GM23338 (cell line): ENCODE measurements around the gene ENDOV. TPM values are rescaled to one million over a fixed set of nuclear protein-coding genes. Genes with fewer than 3 reads are reported as not detected.

ENCODE experiments used
- ATAC-seq: fragments of 200-7000 bp; cut with Tn5 transposase; 3 replicates; pipeline ENCODE4 v1.9.1; 2020
- DNase-seq: peaks from one replicate; pipeline ENCODE4 v3.0.0-alpha.2; 2015; ENCODE audit warnings: low spot score
- H2AFZ ChIP-seq: fragments of 200-600 bp; sonication (generic); 2 replicates; pipeline ENCODE4 v1.8.0; 2016; ENCODE audit warnings: antibody characterized with exemption, mild to moderate bottlenecking, moderate library complexity
- H3F3A ChIP-seq: fragments of 200-600 bp; sonication (generic); replicated peaks from 2 replicates; pipeline ENCODE4 v1.8.0; 2017; ENCODE audit warnings: antibody characterized with exemption, mixed run types, low read depth
- H3K27ac ChIP-seq: fragments of 200-600 bp; sonication (generic); 2 replicates; pipeline ENCODE4 v1.6.1; 2016; ENCODE audit warnings: low read depth
- H3K27me3 ChIP-seq: fragments of 200-600 bp; sonication (generic); 2 replicates; pipeline ENCODE4 v1.8.0; 2016; ENCODE audit warnings: mild to moderate bottlenecking, mixed run types, moderate library complexity; ENCODE audit not compliant: insufficient read depth
- H3K36me3 ChIP-seq: fragments of 200-600 bp; sonication (generic); 2 replicates; pipeline ENCODE4 v1.8.0; 2016; ENCODE audit warnings: mild to moderate bottlenecking; ENCODE audit not compliant: insufficient read depth
- H3K4me1 ChIP-seq: fragments of 200-600 bp; sonication (generic); 2 replicates; pipeline ENCODE4 v1.8.0; 2016; ENCODE audit warnings: mild to moderate bottlenecking, moderate library complexity; ENCODE audit not compliant: insufficient read depth
- H3K4me2 ChIP-seq: fragments of 200-600 bp; sonication (generic); 2 replicates; pipeline ENCODE4 v1.7.1; 2017; ENCODE audit warnings: mixed run types
- H3K4me3 ChIP-seq: fragments of 200-600 bp; sonication (generic); 2 replicates; pipeline ENCODE4 v1.6.1; 2016; ENCODE audit warnings: mixed run types
- H3K79me2 ChIP-seq: fragments of 200-600 bp; sonication (generic); replicated peaks from 2 replicates; pipeline ENCODE4 v1.8.0; 2017; ENCODE audit warnings: mild to moderate bottlenecking; ENCODE audit not compliant: insufficient read depth
- H3K9me2 ChIP-seq: fragments of 200-600 bp; sonication (generic); 2 replicates; pipeline ENCODE4 v1.8.0; 2017; ENCODE audit not compliant: insufficient read depth
- H4K20me1 ChIP-seq: fragments of 200-600 bp; sonication (generic); replicated peaks from 2 replicates; pipeline ENCODE4 v1.8.0; 2017; ENCODE audit warnings: mild to moderate bottlenecking; ENCODE audit not compliant: insufficient read depth
- H3K27ac Mint-ChIP-seq: 2 replicates; pipeline ENCODE4 v1.8.0; 2020; ENCODE audit warnings: inconsistent platforms, mild to moderate bottlenecking, moderate library complexity, mixed read lengths
- H3K27me3 Mint-ChIP-seq: 3 replicates; pipeline ENCODE4 v1.8.0; 2022; ENCODE audit warnings: low read depth, mild to moderate bottlenecking, moderate library complexity, mixed read lengths, inconsistent platforms; ENCODE audit not compliant: insufficient read depth, poor library complexity
- H3K36me3 Mint-ChIP-seq: 3 replicates; pipeline ENCODE4 v1.8.0; 2021; ENCODE audit warnings: low read depth, mild to moderate bottlenecking, inconsistent platforms, moderate library complexity, mixed read lengths
- H3K4me1 Mint-ChIP-seq: 3 replicates; pipeline ENCODE4 v1.8.0; 2020; ENCODE audit warnings: mild to moderate bottlenecking, inconsistent platforms, mixed read lengths
- H3K4me3 Mint-ChIP-seq: 3 replicates; pipeline ENCODE4 v1.8.0; 2021; ENCODE audit warnings: moderate library complexity, mild to moderate bottlenecking, inconsistent platforms, mixed read lengths
- H3K9me3 Mint-ChIP-seq: 3 replicates; pipeline ENCODE4 v1.8.0; 2020; ENCODE audit warnings: moderate library complexity, mild to moderate bottlenecking, inconsistent platforms, mixed read lengths
- CTCF ChIP-seq, 2 experiments: fragments of 200-600 bp in 1 of 2; sonication (generic) in 1 of 2; conservative IDR thresholded peaks; 2 replicates each; pipeline versions ENCODE4 v1.5.1 to v1.6.1; 2016 to 2017; ENCODE audit warnings: antibody characterized with exemption in 2 of 2, low read depth in 2 of 2, mild to moderate bottlenecking in 2 of 2, moderate library complexity in 1 of 2
- EZH2 ChIP-seq: fragments of 200-600 bp; sonication (generic); IDR thresholded peaks from one replicate; pipeline ENCODE4 v1.8.0; 2017; ENCODE audit warnings: antibody characterized with exemption, mild to moderate bottlenecking, low read depth; ENCODE audit not compliant: unreplicated experiment
- EZH2phosphoT487 ChIP-seq: fragments of 200-600 bp; sonication (generic); IDR thresholded peaks from one replicate; pipeline ENCODE4 v1.8.1; 2018; ENCODE audit warnings: antibody characterized with exemption; ENCODE audit not compliant: unreplicated experiment
- REST ChIP-seq: IDR thresholded peaks from one replicate; pipeline ENCODE4 v1.6.1; 2018; ENCODE audit warnings: antibody characterized with exemption; ENCODE audit not compliant: unreplicated experiment
- ZNF331 ChIP-seq: fragments of 250-450 bp; sonication (Bioruptor Pico); IDR thresholded peaks from 2 replicates; pipeline ENCODE4 v1.5.0; 2020; ENCODE audit warnings: low read depth, mild to moderate bottlenecking, moderate library complexity
- polyA plus RNA-seq: library from polyadenylated mRNA; unstranded; fragments of >200 nt; fragmentation: Nextera tagmentation; extraction: Ambion mirVana; gene quantifications from 2 replicates; pipeline ENCODE4 v1.2.1, GENCODE V29; 2016
- total RNA-seq: library from RNA; depleted of rRNA; stranded (reverse); fragments of >200 nt; shearing (Covaris generic); gene quantifications from 2 replicates; pipeline ENCODE4 v1.2.3, GENCODE V29; 2014

Gene ENDOV
- total and polyA plus RNA-seq, 2 experiments from 2014 or later, result 11.5 to 16.1 TPM

- Mint-ChIP-seq H3K27me3 (peaks cover 63% of the 10 kb centered on the region), H3K36me3 (no peaks in the 10 kb centered on the region), H3K9me3 (no peaks in the 10 kb centered on the region), H3K4me3 (no peak overlapping the region), H3K27ac (no peak overlapping the region), H3K4me1 (peaks cover 12% of the 10 kb centered on the region; the same call in 2 of the 3 replicates)
- Histone ChIP-seq H3K4me3 (no peak overlapping the region), H3K79me2 (no peaks in the 10 kb centered on the region), H3K4me1 (peaks cover 3% of the 10 kb centered on the region; the same call in 1 of the 2 replicates), H3K36me3 (no peaks in the 10 kb centered on the region), H3K4me2 (no peak overlapping the region), H3K9me2 (no peaks in the 10 kb centered on the region), H2AFZ (no peak overlapping the region), H3K27me3 (peaks cover 75% of the 10 kb centered on the region), H3F3A (no peaks in the 10 kb centered on the region), H4K20me1 (0 out of 2 replicates have a peak, but pooled peaks cover 5% of the 10 kb centered on the region), H3K27ac (no peak overlapping the region)
- DNase-seq (no peak), ATAC-seq (no peak)
- no peak for TF ChIP-seq EZH2phosphoT487
- no peak for TF ChIP-seq ZNF331 (CRISPR knock-in tag)
Measured at GRCh38 chr17:80473701-80474100, 58.7 kb downstream of the ENDOV start.

GRCh38 chr17:80474231-80474960, 59.4 kb downstream of the ENDOV start:
- no peaks in the 10 kb centered on the region for H3K36me3 ChIP-seq
- H3K9me2 ChIP-seq, result no peaks in the 10 kb centered on the region
- H3K27me3 ChIP-seq, result peaks cover 82% of the 10 kb centered on the region
- H2AFZ ChIP-seq, result no peak overlapping the region; the same call in 1 of the 2 replicates
- Mint-ChIP-seq H3K27me3 (peaks cover 67% of the 10 kb centered on the region), H3K4me1 (peaks cover 18% of the 10 kb centered on the region), H3K4me3 (peak overlapping the region; percentile 56), H3K36me3 (peaks cover 3% of the 10 kb centered on the region; the same call in 1 of the 3 replicates), H3K27ac (no peak overlapping the region), H3K9me3 (no peaks in the 10 kb centered on the region; the same call in 2 of the 3 replicates)
- TF ChIP-seq CTCF (conservative IDR thresholded peaks at IDR 0.05; ENCODE audit: low read depth in 2 of 2) (peak; percentile 9 to 25; a peak in 2 of 4 replicates), EZH2 (no peak), REST (no peak), EZH2phosphoT487 (no peak)
- DNase-seq (no peak), ATAC-seq (no peak)
- peak overlapping the region; percentile 79 for H3K4me2 ChIP-seq
- H3F3A ChIP-seq, result no peaks in the 10 kb centered on the region
- H3K4me1 ChIP-seq, result peaks cover 7% of the 10 kb centered on the region; the same call in 1 of the 2 replicates
- H4K20me1 ChIP-seq, result 0 out of 2 replicates have a peak, but pooled peaks cover 5% of the 10 kb centered on the region
- H3K79me2 ChIP-seq, result no peaks in the 10 kb centered on the region
- peak overlapping the region; percentile 60 for H3K4me3 ChIP-seq
- no peak overlapping the region for H3K27ac ChIP-seq
